HepG2 (cell line): ENCODE measurements around the gene TPCN2. TPM values are rescaled to one million over a fixed set of nuclear protein-coding genes. Genes with fewer than 3 reads are reported as not detected.

Experiments used
- HIVEP1 ChIP-seq: sonication (generic); formaldehyde crosslinking; IDR thresholded peaks from 2 replicates; pipeline ENCODE4 v1.4.0; 2020; ENCODE audit warnings: mild to moderate bottlenecking, missing genetic modification reagents
- HNF4G ChIP-seq, 2 experiments: sonication (generic) in 1 of 2; formaldehyde crosslinking in 1 of 2; IDR thresholded peaks; 2 replicates each; pipeline versions ENCODE4 v1.4.0 to v1.6.1; 2011 to 2020; ENCODE audit warnings: borderline replicate concordance in 2 of 2, low read depth in 2 of 2, mild to moderate bottlenecking in 2 of 2, low read length in 1 of 2, missing genetic modification reagents in 1 of 2, moderate library complexity in 1 of 2
- IRX3 ChIP-seq: sonication (generic); formaldehyde crosslinking; IDR thresholded peaks from 2 replicates; pipeline ENCODE4 v1.8.1; 2023; ENCODE audit warnings: mild to moderate bottlenecking, low read depth, missing genetic modification reagents, borderline replicate concordance
- JUNB ChIP-seq: sonication (generic); formaldehyde crosslinking; IDR thresholded peaks from 2 replicates; pipeline ENCODE4 v1.8.0; 2022; ENCODE audit warnings: missing genetic modification reagents, mild to moderate bottlenecking, borderline replicate concordance
- MAFK ChIP-seq, 2 experiments: IDR thresholded peaks in 1 of 2; conservative IDR thresholded peaks in 1 of 2; 2 replicates each; pipeline ENCODE4 v1.6.1; 2011; ENCODE audit warnings: improper control_type of control experiment in 2 of 2, low read length in 2 of 2
- SALL2 ChIP-seq: sonication (generic); formaldehyde crosslinking; IDR thresholded peaks from 2 replicates; pipeline ENCODE4 v1.8.1; 2023; ENCODE audit warnings: mild to moderate bottlenecking, missing genetic modification reagents, inconsistent platforms
- TOE1 ChIP-seq: sonication (generic); formaldehyde crosslinking; IDR thresholded peaks from 2 replicates; pipeline ENCODE4 v1.4.0; 2020; ENCODE audit warnings: mild to moderate bottlenecking, missing genetic modification reagents
- ZBTB7A ChIP-seq: sonication (generic); formaldehyde crosslinking; IDR thresholded peaks from 2 replicates; pipeline ENCODE4 v1.8.0; 2022; ENCODE audit warnings: mild to moderate bottlenecking, missing genetic modification reagents
- ZFP36 ChIP-seq: fragments of 150-350 bp; IDR thresholded peaks from 2 replicates; pipeline ENCODE4 v1.6.1; 2018; ENCODE audit warnings: borderline replicate concordance, low read length, low read depth; ENCODE audit not compliant: partially characterized antibody
- ZFP36L1 ChIP-seq: sonication (generic); formaldehyde crosslinking; IDR thresholded peaks from 2 replicates; pipeline ENCODE4 v1.8.0; 2022; ENCODE audit warnings: mild to moderate bottlenecking, missing genetic modification reagents, moderate library complexity
- ZMYM3 ChIP-seq: sonication (generic); formaldehyde crosslinking; IDR thresholded peaks from 2 replicates; pipeline ENCODE4 v1.5.1; 2020; ENCODE audit warnings: mild to moderate bottlenecking, missing genetic modification reagents
- ZNF10 ChIP-seq: sonication (generic); formaldehyde crosslinking; IDR thresholded peaks from 2 replicates; pipeline ENCODE4 v1.4.0; 2020; ENCODE audit warnings: mild to moderate bottlenecking, low read depth, missing genetic modification reagents, borderline replicate concordance
- ZNF121 ChIP-seq: sonication (generic); formaldehyde crosslinking; IDR thresholded peaks from 2 replicates; pipeline ENCODE4 v1.5.0; 2020; ENCODE audit warnings: mild to moderate bottlenecking, missing genetic modification reagents
- ZNF329 ChIP-seq: sonication (generic); formaldehyde crosslinking; IDR thresholded peaks from 2 replicates; pipeline ENCODE4 v1.9.0; 2021; ENCODE audit warnings: low read depth, mild to moderate bottlenecking, missing genetic modification reagents
- ZNF430 ChIP-seq: sonication (generic); formaldehyde crosslinking; IDR thresholded peaks from 2 replicates; pipeline ENCODE4 v1.9.0; 2021; ENCODE audit warnings: mild to moderate bottlenecking, missing genetic modification reagents
- ZNF484 ChIP-seq: sonication (generic); formaldehyde crosslinking; IDR thresholded peaks from 2 replicates; pipeline ENCODE4 v1.5.1; 2020; ENCODE audit warnings: mild to moderate bottlenecking, low read depth, missing genetic modification reagents, borderline replicate concordance
- ZNF569 ChIP-seq: sonication (generic); formaldehyde crosslinking; IDR thresholded peaks from 2 replicates; pipeline ENCODE4 v1.5.0; 2020; ENCODE audit warnings: mild to moderate bottlenecking, missing genetic modification reagents, moderate library complexity, borderline replicate concordance
- ZNF776 ChIP-seq: sonication (generic); formaldehyde crosslinking; IDR thresholded peaks from 2 replicates; pipeline ENCODE4 v1.4.0; 2020; ENCODE audit warnings: mild to moderate bottlenecking, missing genetic modification reagents
- polyA plus RNA-seq, 8 experiments: library from polyadenylated mRNA; depleted of rRNA in 3 of 8; stranded (reverse) in 7 of 8; unstranded in 1 of 8; fragments of >200 nt; fragmentation: Illumina TruSeq in 4 of 8; extraction: Trizol in 4 of 8; gene quantifications; 2 replicates each; pipeline versions ENCODE4 v1.2.1 to v1.2.3, GENCODE V29; 2011 to 2016; ENCODE audit warnings: low read depth in 4 of 8, missing spikeins in 1 of 8, mixed read lengths in 1 of 8; ENCODE audit not compliant: insufficient read depth in 1 of 8
- total RNA-seq, 5 experiments: library from RNA; depleted of rRNA; stranded (reverse); fragments of >200 nt; fragmentation: Illumina TruSeq; extraction: Trizol; gene quantifications; 2 replicates each; pipeline ENCODE4 v1.2.3, GENCODE V29; 2016; ENCODE audit warnings: low read depth in 1 of 5
- TF ChIP-seq, protein P1 (sequence below): sonication (generic); formaldehyde crosslinking; conservative IDR thresholded peaks from 2 replicates; pipeline ENCODE4 v1.4.0; 2020; ENCODE audit warnings: missing genetic modification reagents
- TF ChIP-seq, protein P2 (sequence below): sonication (generic); formaldehyde crosslinking; IDR thresholded peaks from 2 replicates; pipeline ENCODE4 v1.5.0; 2020; ENCODE audit warnings: mild to moderate bottlenecking, missing genetic modification reagents
- TF ChIP-seq, protein P3 (sequence below): sonication (generic); formaldehyde crosslinking; IDR thresholded peaks from 2 replicates; pipeline ENCODE4 v1.4.0; 2020; ENCODE audit warnings: missing genetic modification reagents
- TF ChIP-seq, protein P4 (sequence below): IDR thresholded peaks from 2 replicates; pipeline ENCODE4 v1.6.1; 2012; ENCODE audit warnings: low read depth, low read length, improper control_type of control experiment

The TPCN2 gene
- total and polyA plus RNA-seq, 2 of the 13 experiments (the other 11 are each of a cell fraction or from before 2014, with no cell fraction given), result 5.6 to 5.9 TPM

DNA sequence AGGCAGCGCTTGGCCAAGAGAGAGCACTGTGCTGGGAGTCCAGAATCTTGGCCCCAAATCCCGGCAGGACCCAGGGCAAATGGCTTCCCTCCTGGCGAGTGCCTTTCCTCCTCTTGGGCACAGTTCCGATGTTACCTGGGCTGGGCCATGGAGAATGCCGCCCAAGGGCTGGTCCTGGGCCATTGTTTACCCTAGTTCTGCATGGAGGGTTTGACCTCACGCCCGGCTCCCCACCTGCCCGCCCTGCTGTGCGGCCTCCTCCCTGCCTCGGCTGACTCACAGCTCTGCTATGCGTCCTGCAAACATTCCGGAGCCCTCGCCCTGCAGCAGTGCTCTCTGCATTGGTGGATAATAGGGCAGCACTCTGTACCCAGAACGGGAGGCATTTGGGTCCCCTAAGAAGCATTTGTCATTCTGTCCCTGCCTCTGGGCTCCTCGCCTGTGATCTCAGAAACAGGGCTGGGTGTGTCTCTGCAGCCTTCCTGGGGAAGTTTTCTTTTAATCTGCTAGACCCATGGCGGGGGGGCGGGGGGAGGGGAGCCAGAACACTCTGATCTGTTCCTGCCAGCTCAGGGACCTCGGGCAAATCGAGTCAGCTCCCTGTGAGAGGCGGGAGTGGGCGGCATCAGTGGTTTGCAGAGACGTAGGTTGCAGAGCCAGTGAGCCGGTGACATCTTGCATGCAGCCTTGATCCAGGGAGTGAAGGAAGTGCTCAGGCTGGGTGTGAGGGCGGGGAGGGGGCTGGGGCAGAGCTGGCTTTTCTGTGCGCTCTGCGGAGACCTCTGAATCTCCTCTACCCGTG, 74.1 kb downstream of the TPCN2 start (continued):
- TF ChIP-seq IRX3 (CRISPR knock-in tag), result no peak
- TF ChIP-seq ZNF484 (CRISPR knock-in tag), result no peak
- TF ChIP-seq HNF4G (IDR thresholded peaks at IDR 0.05; ENCODE audit: borderline replicate concordance, low read depth, low read length), result peak; percentile 30; the same call in 1 of the 2 replicates
- no peak for TF ChIP-seq HNF4G (CRISPR knock-in tag; IDR thresholded peaks at IDR 0.05; ENCODE audit: borderline replicate concordance, low read depth)
- no peak for TF ChIP-seq HIVEP1 (CRISPR knock-in tag)
- no peak for TF ChIP-seq ZNF430 (CRISPR knock-in tag)
- no peak for TF ChIP-seq ZBTB7A (CRISPR knock-in tag)
- TF ChIP-seq MAFK (conservative IDR thresholded peaks at IDR 0.05 in 1 of 2, IDR thresholded peaks at IDR 0.05 in 1 of 2; ENCODE audit: low read length in 2 of 2), result no peak
- no peak for TF ChIP-seq ZFP36
- no peak for TF ChIP-seq ZNF569 (CRISPR knock-in tag)
- TF ChIP-seq, protein P1, sequence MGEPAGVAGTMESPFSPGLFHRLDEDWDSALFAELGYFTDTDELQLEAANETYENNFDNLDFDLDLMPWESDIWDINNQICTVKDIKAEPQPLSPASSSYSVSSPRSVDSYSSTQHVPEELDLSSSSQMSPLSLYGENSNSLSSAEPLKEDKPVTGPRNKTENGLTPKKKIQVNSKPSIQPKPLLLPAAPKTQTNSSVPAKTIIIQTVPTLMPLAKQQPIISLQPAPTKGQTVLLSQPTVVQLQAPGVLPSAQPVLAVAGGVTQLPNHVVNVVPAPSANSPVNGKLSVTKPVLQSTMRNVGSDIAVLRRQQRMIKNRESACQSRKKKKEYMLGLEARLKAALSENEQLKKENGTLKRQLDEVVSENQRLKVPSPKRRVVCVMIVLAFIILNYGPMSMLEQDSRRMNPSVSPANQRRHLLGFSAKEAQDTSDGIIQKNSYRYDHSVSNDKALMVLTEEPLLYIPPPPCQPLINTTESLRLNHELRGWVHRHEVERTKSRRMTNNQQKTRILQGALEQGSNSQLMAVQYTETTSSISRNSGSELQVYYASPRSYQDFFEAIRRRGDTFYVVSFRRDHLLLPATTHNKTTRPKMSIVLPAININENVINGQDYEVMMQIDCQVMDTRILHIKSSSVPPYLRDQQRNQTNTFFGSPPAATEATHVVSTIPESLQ (CRISPR knock-in tag), result no peak
- TF ChIP-seq, protein P2, sequence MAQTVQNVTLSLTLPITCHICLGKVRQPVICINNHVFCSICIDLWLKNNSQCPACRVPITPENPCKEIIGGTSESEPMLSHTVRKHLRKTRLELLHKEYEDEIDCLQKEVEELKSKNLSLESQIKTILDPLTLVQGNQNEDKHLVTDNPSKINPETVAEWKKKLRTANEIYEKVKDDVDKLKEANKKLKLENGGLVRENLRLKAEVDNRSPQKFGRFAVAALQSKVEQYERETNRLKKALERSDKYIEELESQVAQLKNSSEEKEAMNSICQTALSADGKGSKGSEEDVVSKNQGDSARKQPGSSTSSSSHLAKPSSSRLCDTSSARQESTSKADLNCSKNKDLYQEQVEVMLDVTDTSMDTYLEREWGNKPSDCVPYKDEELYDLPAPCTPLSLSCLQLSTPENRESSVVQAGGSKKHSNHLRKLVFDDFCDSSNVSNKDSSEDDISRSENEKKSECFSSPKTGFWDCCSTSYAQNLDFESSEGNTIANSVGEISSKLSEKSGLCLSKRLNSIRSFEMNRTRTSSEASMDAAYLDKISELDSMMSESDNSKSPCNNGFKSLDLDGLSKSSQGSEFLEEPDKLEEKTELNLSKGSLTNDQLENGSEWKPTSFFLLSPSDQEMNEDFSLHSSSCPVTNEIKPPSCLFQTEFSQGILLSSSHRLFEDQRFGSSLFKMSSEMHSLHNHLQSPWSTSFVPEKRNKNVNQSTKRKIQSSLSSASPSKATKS (CRISPR knock-in tag), result no peak
- TF ChIP-seq ZFP36L1 (CRISPR knock-in tag), result no peak
- TF ChIP-seq ZNF329 (CRISPR knock-in tag), result no peak
- TF ChIP-seq, protein P3, sequence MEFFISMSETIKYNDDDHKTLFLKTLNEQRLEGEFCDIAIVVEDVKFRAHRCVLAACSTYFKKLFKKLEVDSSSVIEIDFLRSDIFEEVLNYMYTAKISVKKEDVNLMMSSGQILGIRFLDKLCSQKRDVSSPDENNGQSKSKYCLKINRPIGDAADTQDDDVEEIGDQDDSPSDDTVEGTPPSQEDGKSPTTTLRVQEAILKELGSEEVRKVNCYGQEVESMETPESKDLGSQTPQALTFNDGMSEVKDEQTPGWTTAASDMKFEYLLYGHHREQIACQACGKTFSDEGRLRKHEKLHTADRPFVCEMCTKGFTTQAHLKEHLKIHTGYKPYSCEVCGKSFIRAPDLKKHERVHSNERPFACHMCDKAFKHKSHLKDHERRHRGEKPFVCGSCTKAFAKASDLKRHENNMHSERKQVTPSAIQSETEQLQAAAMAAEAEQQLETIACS (CRISPR knock-in tag), result no peak
- TF ChIP-seq, protein P4, sequence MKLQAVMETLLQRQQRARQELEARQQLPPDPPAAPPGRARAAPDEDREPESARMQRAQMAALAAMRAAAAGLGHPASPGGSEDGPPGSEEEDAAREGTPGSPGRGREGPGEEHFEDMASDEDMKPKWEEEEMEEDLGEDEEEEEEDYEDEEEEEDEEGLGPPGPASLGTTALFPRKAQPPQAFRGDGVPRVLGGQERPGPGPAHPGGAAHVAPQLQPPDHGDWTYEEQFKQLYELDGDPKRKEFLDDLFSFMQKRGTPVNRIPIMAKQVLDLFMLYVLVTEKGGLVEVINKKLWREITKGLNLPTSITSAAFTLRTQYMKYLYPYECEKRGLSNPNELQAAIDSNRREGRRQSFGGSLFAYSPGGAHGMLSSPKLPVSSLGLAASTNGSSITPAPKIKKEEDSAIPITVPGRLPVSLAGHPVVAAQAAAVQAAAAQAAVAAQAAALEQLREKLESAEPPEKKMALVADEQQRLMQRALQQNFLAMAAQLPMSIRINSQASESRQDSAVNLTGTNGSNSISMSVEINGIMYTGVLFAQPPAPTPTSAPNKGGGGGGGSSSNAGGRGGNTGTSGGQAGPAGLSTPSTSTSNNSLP, result no peak
- no peak for TF ChIP-seq SALL2 (CRISPR knock-in tag)
- TF ChIP-seq ZNF10 (CRISPR knock-in tag), result no peak
- no peak for TF ChIP-seq TOE1 (CRISPR knock-in tag)
- no peak for TF ChIP-seq ZNF121
- TF ChIP-seq JUNB (CRISPR knock-in tag), result peak; percentile 99
- peak; percentile 59; the same call in 1 of the 2 replicates for TF ChIP-seq ZMYM3 (CRISPR knock-in tag)
- no peak for TF ChIP-seq ZNF776 (CRISPR knock-in tag)
